ENCODE measurements around the gene TRIM56.
A peak's percentile ranks its signal among the peaks of the same experiment; 100 is the strongest.
"Not testable (repeated sequence)": the region's sequence is repeated elsewhere in the genome, so short reads cannot be mapped to it uniquely, and the experiment has no call there.

Gene TRIM56

DNA sequence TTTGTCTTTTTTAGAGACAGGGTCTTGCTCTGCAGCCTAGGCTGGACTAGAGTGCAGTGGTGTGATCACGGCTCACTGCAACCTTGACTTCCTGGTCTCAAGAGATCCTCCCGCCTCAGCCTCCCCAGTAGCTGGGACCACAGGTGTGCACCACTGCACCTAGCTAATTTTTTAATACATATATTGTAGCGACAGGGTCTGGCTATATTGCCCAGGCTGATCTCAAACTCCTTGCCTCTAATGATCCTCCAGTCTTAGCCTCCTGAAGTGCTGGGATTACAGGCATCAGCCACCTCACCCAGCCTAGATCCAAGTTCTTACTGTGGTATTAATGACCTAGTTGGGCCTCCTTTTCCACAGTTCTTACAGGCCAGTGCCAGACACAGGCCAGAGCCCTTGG is 29.9 kb downstream of the TRIM56 start:
- no peak for DNase-seq

DNA sequence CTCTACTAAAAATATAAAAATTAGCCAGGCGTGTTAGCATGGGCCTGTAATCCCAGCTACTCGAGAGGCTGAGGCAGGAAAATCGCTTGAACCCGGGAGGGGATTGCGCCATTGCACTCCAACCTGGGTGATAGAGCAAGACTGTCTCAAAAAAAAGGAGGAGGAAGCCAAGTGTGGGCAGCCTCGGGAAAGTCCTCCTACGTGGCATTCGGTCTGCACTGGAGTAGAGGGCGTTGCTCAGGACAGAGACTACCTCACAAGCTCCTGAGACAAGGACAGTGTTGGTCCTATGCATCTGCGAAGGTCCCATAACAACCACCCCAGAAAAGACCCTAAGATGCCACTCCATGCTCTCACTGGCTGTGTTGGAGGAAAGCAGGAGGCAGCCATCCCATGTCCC is 31.6 kb downstream of the TRIM56 start:
- no peak for DNase-seq

DNA sequence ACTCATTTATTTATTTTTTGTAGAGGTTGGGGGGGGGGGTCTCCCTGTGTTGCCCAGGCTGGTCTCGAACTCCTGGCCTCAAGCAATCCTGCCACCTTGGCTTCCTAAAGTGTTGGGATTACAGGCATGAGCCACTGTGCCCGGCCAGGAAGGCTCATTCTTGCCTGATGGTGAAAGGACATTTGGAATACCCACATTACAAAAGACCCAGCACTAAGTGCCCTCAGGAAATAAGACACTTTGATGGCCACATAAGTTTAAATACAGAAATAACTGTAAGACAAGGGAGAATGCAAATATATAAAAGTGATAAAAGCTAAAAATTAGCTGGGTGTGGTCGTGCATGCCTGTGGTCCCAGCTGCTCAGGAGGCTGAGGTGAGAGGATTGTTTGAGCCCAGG is 33.6 kb downstream of the TRIM56 start:
- DNase-seq: no peak

DNA sequence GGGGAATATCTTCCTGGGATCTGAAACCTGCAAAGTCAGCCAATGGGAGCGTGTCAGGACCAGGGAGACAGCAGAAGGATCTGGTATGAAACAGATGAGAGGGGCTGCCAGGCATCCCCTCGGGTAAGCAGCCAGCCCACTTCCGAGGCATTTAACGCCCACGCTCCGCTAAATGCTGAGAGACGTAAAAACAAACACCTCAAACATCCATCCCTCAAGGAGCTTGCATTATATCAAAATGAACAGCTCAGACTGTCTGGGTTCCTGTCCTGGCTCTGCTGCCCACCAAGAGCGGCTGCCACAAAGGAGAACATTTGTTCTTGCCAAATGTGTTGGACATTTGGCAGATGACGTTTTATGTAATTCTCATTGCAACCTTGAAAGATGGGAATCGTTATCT is 34.6 kb downstream of the TRIM56 start:
- DNase-seq: no peak

GRCh38 chr7:101120315-101120714 is 35.0 kb downstream of the TRIM56 start:
- DNase-seq: no peak

DNA sequence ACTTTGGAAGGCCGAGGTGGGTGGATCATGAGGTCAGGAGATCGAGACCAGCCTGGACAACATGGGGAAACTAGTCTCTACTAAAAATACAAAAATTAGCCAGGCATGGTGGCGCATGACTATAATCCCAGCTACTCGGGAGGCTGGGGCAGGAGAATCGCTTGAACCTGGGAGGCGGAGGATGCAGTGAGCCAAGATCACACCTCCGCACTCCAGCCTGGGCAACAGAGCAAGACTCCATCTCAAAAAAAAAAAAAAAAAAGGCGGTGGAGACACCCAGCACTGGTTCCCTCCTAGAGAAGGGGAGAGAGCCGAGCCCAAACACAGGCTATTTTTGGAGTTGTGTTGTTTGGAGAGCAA is 36.3 kb downstream of the TRIM56 start:
- not testable (repeated sequence) for DNase-seq

- DNase-seq: peak; percentile 81
Measured at GRCh38 chr7:101121991-101122932, 37.0 kb downstream of the TRIM56 start.

DNA sequence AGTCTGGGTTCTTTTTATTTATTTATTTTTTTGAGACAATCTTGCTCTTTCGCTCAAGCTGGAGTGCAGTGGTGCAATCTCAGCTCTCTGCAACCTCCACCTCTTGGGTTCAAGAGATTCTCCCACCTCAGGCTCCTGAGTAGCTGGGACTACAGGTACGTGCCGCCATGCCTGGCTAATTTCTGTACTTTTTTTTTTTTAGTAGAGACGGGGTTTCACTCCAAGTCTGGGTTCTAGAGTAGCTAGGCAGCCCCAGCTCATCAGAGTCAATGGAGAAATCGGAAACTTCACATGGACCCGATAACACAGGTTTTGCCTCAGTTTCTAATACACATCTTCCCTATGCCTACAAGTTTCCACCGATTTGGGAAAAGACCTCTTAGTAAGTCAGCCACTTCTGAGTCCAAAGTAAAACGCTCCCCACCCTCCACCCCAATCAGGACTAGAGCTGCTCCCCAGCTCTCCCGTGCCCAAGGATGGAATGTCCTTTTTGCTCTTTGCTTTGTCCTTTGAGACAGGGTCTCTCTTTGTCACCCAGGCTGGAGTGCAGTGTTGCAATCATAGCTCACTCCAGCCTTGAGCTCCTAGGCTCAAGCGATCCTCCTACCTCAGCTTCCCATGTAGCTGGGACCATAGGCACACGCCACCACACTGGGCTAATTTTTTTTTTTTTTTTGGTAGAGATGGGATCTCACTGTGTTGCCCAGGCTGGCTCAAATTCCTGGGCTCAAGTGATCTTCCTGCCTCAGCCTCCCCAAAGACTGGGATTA is 37.8 kb downstream of the TRIM56 start:
- DNase-seq: no peak

DNA sequence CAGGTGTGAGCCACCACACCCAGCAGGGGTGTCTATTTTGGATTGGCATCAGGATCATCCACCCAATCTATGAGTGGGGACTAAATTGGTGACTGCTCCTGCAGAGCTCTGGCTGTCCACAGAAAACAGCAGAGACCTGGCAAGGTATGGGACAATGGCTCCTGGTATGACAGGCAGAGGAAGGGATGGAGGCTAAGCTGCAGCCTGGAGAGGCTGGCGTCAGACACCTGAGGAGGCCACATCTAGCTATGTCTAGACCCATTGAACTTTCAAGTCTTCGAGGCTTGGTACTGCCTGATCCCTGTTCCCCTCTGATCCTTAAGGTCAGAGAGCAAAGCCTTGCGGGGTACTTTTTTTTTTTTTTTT is 38.4 kb downstream of the TRIM56 start:
- no peak for DNase-seq

- DNase-seq: peak; percentile 37
Measured at GRCh38 chr7:101124376-101125056, 39.2 kb downstream of the TRIM56 start.

GRCh38 chr7:101125989-101126650 is 40.8 kb downstream of the TRIM56 start:
- peak; percentile 35 for DNase-seq

DNA sequence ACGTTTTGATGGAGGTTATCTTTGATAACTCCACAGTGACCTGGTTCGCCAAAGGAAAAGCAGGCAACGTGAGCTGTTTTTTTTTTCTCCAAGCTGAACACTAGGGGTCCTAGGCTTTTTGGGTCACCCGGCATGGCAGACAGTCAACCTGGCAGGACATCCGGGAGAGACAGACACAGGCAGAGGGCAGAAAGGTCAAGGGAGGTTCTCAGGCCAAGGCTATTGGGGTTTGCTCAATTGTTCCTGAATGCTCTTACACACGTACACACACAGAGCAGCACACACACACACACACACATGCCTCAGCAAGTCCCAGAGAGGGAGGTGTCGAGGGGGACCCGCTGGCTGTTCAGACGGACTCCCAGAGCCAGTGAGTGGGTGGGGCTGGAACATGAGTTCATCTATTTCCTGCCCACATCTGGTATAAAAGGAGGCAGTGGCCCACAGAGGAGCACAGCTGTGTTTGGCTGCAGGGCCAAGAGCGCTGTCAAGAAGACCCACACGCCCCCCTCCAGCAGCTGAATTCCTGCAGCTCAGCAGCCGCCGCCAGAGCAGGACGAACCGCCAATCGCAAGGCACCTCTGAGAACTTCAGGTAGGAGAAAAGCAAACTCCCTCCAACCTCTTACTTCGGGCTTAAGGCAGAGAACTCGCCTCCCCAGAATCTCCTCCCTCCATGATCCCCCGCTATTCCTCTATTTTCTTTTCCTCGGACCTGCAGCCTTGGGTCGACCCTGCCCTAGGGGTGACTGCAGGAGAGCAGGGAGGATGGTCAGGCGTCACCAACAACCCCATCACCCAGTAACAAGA is 41.6 kb downstream of the TRIM56 start, which contains the start of gene SERPINE1:
SERPINE1 (plus strand) TSS at position 454 of the 809 bp plus-strand sequence. CDS start 1,290 bp downstream, outside the sequence.
- peak; percentile 89 for DNase-seq

- no peak for DNase-seq
Measured at GRCh38 chr7:101127460-101128039, 42.3 kb downstream of the TRIM56 start.

GRCh38 chr7:101128040-101128834 is 43.0 kb downstream of the TRIM56 start:
- DNase-seq: no peak

- DNase-seq: no peak
Measured at GRCh38 chr7:101129603-101130117, 44.4 kb downstream of the TRIM56 start.

DNA sequence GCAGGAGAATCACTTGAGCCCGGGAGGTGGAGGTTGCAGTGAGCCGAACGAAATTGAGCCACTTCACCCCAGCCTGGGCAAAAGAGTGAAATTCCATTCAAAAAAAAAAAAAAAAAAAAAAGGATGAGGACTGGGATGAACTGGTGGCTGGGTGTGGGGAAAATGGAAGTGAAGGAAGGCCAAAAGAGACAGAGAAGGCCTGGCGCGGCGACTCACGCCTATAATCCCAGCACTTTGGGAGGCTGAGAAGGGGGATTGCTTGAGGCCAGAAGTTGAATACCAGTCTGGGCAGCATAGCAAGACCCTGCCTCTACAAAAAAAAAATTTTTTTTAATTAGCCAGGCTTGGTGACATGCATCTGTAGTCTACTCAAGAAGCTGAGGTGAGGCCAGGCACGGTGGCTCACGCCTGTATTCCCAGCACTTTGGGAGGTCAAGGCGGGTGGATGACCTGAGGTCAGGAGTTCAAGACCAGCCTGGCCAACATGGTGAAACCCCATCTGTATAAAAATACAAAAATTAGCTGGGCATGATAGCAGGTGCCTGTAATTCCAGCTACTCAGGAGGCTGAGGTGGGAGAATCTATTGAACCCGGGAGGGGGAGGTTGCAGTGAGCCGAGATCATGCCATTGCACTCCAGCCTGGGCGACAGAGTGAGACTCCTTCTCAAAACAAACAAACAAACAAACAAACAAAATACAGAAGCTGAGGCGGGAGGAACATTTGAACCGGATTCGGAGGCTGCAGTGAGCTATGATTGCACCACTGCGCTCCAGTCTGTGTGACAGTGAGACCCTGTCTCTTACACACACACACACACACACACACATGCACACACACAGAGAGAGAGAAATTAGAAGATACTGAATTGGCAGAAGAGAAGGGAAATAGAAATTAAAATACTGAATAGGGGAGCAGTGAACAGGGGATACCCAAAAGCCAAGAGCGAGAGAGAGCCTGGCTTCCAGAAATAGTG is 47.6 kb downstream of the TRIM56 start:
- not testable (repeated sequence) for DNase-seq

DNA sequence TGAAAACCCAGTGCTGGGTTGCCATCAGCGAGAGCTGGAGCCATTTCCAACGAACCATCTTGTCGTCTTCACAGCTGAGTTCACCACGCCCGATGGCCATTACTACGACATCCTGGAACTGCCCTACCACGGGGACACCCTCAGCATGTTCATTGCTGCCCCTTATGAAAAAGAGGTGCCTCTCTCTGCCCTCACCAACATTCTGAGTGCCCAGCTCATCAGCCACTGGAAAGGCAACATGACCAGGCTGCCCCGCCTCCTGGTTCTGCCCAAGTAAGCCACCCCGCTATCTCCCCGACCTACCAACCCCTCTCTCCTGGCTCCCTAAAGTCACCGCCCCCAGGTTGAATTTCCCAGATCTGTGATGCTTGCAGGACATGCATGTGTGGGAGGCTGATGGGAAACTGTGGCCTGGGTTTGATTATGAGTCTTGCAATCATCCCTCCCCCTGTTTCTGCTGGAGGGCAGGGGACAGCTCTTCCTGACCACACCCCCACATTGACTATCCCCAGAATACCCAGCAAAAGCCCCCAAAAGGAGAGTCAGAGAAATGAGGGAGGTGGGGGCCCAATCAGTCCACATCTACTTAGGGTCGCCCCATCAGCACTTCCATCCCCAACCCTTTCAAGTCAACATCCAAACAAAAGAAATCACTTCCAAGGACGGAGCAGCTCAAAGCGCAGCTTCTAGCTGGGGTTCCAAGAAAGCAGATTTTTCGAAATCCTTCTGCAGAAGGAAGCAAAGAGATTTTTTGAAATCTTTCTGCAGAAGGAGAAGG is 48.5 kb downstream of the TRIM56 start:
- peak; percentile 24 for DNase-seq

- DNase-seq: peak; percentile 73
Measured at GRCh38 chr7:101134399-101134980, 49.2 kb downstream of the TRIM56 start.

All from inflammatory macrophage treated with lipopolysaccharide for 4 hours (primary cell).